ENCODE measurements around the gene CENATAC. TPM values are rescaled to one million over a fixed set of nuclear protein-coding genes. Genes with fewer than 3 reads are reported as not detected.

The CENATAC gene
- total and polyA plus RNA-seq, 9 of the 15 experiments (the other 6 are each of a cell fraction or from before 2014, with no cell fraction given): 2.4 to 25.5 (median 13.7) TPM

GRCh38 chr11:119047205-119047604, 49.3 kb downstream of the CENATAC start:
- no peak for ATAC-seq
- Histone ChIP-seq H3K4me1 (replicated peaks in 1 of 2; ENCODE audit: control insufficient read depth in 2 of 2, insufficient read depth in 2 of 2, low read length in 2 of 2) (no peaks in the 10 kb centered on the region), H3K27ac (ENCODE audit: extremely low read depth, low read depth, low read length) (no peak overlapping the region), H3K27me3 (ENCODE audit: control insufficient read depth in 2 of 2, insufficient read depth in 2 of 2, low read length in 2 of 2) (no peaks in the 10 kb centered on the region), H3K79me2 (ENCODE audit: control insufficient read depth, insufficient read depth, low read length) (no peaks in the 10 kb centered on the region), H3K4me3 (no peak overlapping the region), H3K9ac (ENCODE audit: insufficient read depth in 1 of 2, low read depth in 2 of 2, low read length in 2 of 2) (no peak overlapping the region), H3K9me1 (ENCODE audit: control insufficient read depth, insufficient read depth, low read length) (peaks cover 3% of the 10 kb centered on the region), H3K36me3 (ENCODE audit: control insufficient read depth, insufficient read depth, low read length) (peaks cover 79% of the 10 kb centered on the region), H2AFZ (ENCODE audit: low read depth, low read length) (no peak overlapping the region), H3K4me2 (ENCODE audit: insufficient read depth, low read length) (no peak overlapping the region), H4K20me1 (replicated peaks; ENCODE audit: control insufficient read depth, insufficient read depth, low read length) (no peaks in the 10 kb centered on the region), H3K9me3 (replicated peaks; ENCODE audit: control insufficient read depth, insufficient read depth, low read depth, low read length) (no peaks in the 10 kb centered on the region)
- no peak for DNase-seq (ENCODE audit: extremely low read depth in 1 of 4, low spot score in 3 of 4)
- ChIA-PET POLR2A (interaction anchor here (0.6 to 9.3 kb wide), 8 partner anchors 7 to 917 kb away, joined by 3 to 132 read pairs (median 3); partner anchors contain the start of genes HYOU1, RPS25, TRAPPC4 and VPS11), CTCF (ENCODE audit: low intra/inter-chr PET ratio) (no interaction called here)
- BruUV-seq (replicated peaks): no TSS peak
- no peak for FAIRE-seq
- TF ChIP-seq NBN (IDR thresholded peaks at IDR 0.05; ENCODE audit: low read depth) (no peak), ZNF518B (CRISPR knock-in tag; IDR thresholded peaks at IDR 0.05) (no peak), SAFB (IDR thresholded peaks at IDR 0.05; ENCODE audit: borderline replicate concordance, low read depth, low read length) (no peak), ZNF134 (CRISPR knock-in tag; conservative IDR thresholded peaks at IDR 0.05) (no peak), HES1 (IDR thresholded peaks at IDR 0.05; ENCODE audit: low read depth) (no peak), EP400 (IDR thresholded peaks at IDR 0.05) (no peak), THRB (CRISPR knock-in tag; conservative IDR thresholded peaks at IDR 0.05) (no peak), MBD1 (CRISPR knock-in tag; IDR thresholded peaks at IDR 0.05) (no peak), ZNF75A (CRISPR knock-in tag; IDR thresholded peaks at IDR 0.05) (no peak), BCL6 (CRISPR knock-in tag; IDR thresholded peaks at IDR 0.05) (no peak), FUS (optimal IDR thresholded peaks at IDR 0.05; ENCODE audit: low read depth, low read length) (no peak), PHF21A (IDR thresholded peaks at IDR 0.05; ENCODE audit: borderline replicate concordance, low read depth) (no peak)
- intact Hi-C loops (cut with micrococcal nuclease): no loop called here
- in situ Hi-C loops (cut with MboI): no loop called here
- WGBS (ENCODE audit: insufficient coverage, low coverage, missing lambda C conversion rate): 93% methylated on average over 6 of the region's 6 CpGs
